Testis (tissue), 3 donors: ENCODE results near the gene IPP. TPM values are rescaled to one million over a fixed set of nuclear protein-coding genes. Genes with fewer than 3 reads are reported as not detected.

Experiments
- DNase-seq: peaks from one replicate; pipeline ENCODE4 v3.0.0-alpha.2; 2019
- H3K27ac ChIP-seq, 2 donors: fragments of 200-600 bp; sonication (generic); one replicate each; pipeline ENCODE4 v1.5.1; 2019
- H3K27me3 ChIP-seq: fragments of 200-600 bp; sonication (generic); one replicate; pipeline ENCODE4 v1.5.1; 2019
- H3K36me3 ChIP-seq: fragments of 200-600 bp; sonication (generic); one replicate; pipeline ENCODE4 v1.5.1; 2017; ENCODE audit warnings: low read depth; ENCODE audit errors: missing control alignments
- H3K4me1 ChIP-seq: fragments of 200-600 bp; sonication (generic); one replicate; pipeline ENCODE4 v1.5.1; 2019
- H3K4me3 ChIP-seq, 2 donors: fragments of 200-600 bp; sonication (generic); one replicate each; pipeline ENCODE4 v1.5.1; 2017 to 2019
- H3K9me3 ChIP-seq: fragments of 200-600 bp; sonication (generic); one replicate; pipeline ENCODE4 v1.5.1; 2017
- CTCF ChIP-seq, 3 experiments: fragments of 450-650 bp in 2 of 3; fragments of 200-600 bp in 1 of 3; sonication (generic) in 1 of 3; IDR thresholded peaks; one replicate each; pipeline ENCODE4 v1.5.1; 2016 to 2019; ENCODE audit warnings: antibody characterized with exemption in 3 of 3, mild to moderate bottlenecking in 2 of 3, moderate library complexity in 1 of 3
- POLR2A ChIP-seq: fragments of 450-650 bp; IDR thresholded peaks from one replicate; pipeline ENCODE4 v1.6.1; 2017; ENCODE audit warnings: antibody characterized with exemption, mild to moderate bottlenecking, moderate library complexity
- WGBS, 2 donors: methylation state at CpG; one replicate each; pipeline ENCODE4 v1.1.5; 2018; 5-methylcytosine and 5-hydroxymethylcytosine counted together
- intact Hi-C: fragments of 100-400 bp; cut with DNase I; formaldehyde crosslinking; loops from one replicate; pipeline ENCODE4 v1.15.1; 2023; ENCODE audit warnings: low total_unique reads
- polyA plus RNA-seq: library from polyadenylated mRNA; stranded (reverse); fragments of 350-450 nt; fragmentation: Illumina TruSeq; extraction: RNeasy Lipid Tissue Mini Kit (QIAGEN cat#74804); gene quantifications from one replicate; pipeline ENCODE4 v1.2.3, GENCODE V29; 2014; ENCODE audit warnings: low read depth, low replicate concordance; ENCODE audit not compliant: insufficient read depth
- total RNA-seq, 2 donors: library from RNA; depleted of rRNA; stranded (reverse); fragments of >200 nt; gene quantifications; one replicate each; pipeline ENCODE4 v1.2.3, GENCODE V29; 2016

IPP gene
- total and polyA plus RNA-seq, 3 donors from 2014 or later = 12.5 to 26.3 (median 20.5) TPM

GRCh38 chr1:45674478-45674877, 76.0 kb downstream of the IPP start:
- Histone ChIP-seq H3K4me1 (peaks cover 19% of the 10 kb centered on the region), H3K27me3 (no peaks in the 10 kb centered on the region)
- intact Hi-C loops = no loop called here

GRCh38 chr1:45673956-45674355, 76.5 kb downstream of the IPP start:
- Histone ChIP-seq H3K9me3 (no peaks in the 10 kb centered on the region), H3K27me3 (no peaks in the 10 kb centered on the region), H3K4me1 (peaks cover 15% of the 10 kb centered on the region), H3K36me3 (no peaks in the 10 kb centered on the region), H3K4me3 (no peak overlapping the region), H3K27ac (no peak overlapping the region)
- TF ChIP-seq POLR2A (no peak), CTCF (IDR thresholded peaks at IDR 0.05) (no peak)
- intact Hi-C loops = no loop called here
- WGBS, 2 donors = 90 to 92% methylated on average over 4 of the region's 4 CpGs
- no peak for DNase-seq

More at GRCh38 chr1:45674478-45674877, 76.0 kb downstream of the IPP start:
- no peak for DNase-seq
- Histone ChIP-seq H3K4me3 (no peak overlapping the region), H3K27ac (no peak overlapping the region), H3K9me3 (no peaks in the 10 kb centered on the region), H3K36me3 (no peaks in the 10 kb centered on the region)
- 79 to 89% methylated on average over 5 of the region's 5 CpGs for WGBS, 2 donors
- TF ChIP-seq CTCF (IDR thresholded peaks at IDR 0.05) = no peak
- TF ChIP-seq POLR2A = no peak

GRCh38 chr1:45669859-45670655, 80.4 kb downstream of the IPP start:
- no peak for TF ChIP-seq POLR2A
- TF ChIP-seq CTCF (IDR thresholded peaks at IDR 0.05) = no peak
- H3K4me3 ChIP-seq = no peak overlapping the region
- H3K27ac ChIP-seq = no peak overlapping the region
- intact Hi-C loops = no loop called here
- H3K27me3 ChIP-seq = no peaks in the 10 kb centered on the region
- H3K4me1 ChIP-seq = peaks cover 7% of the 10 kb centered on the region
- 82 to 84% methylated on average over 6 of the region's 6 CpGs for WGBS, 2 donors
- no peaks in the 10 kb centered on the region for H3K9me3 ChIP-seq
- DNase-seq = no peak
- no peaks in the 10 kb centered on the region for H3K36me3 ChIP-seq

GRCh38 chr1:45669379-45669778, 81.1 kb downstream of the IPP start:
- Histone ChIP-seq H3K27ac (no peak overlapping the region), H3K36me3 (no peaks in the 10 kb centered on the region), H3K4me1 (peaks cover 7% of the 10 kb centered on the region), H3K9me3 (no peaks in the 10 kb centered on the region), H3K4me3 (no peak overlapping the region), H3K27me3 (no peaks in the 10 kb centered on the region)
- TF ChIP-seq POLR2A = no peak
- TF ChIP-seq CTCF (IDR thresholded peaks at IDR 0.05) = no peak
- no peak for DNase-seq
- intact Hi-C loops = no loop called here
- WGBS, 2 donors = 64 to 67% methylated on average over 1 of the region's 1 CpG

GRCh38 chr1:45668526-45668925, 81.9 kb downstream of the IPP start:
- Histone ChIP-seq H3K27ac (no peak overlapping the region), H3K36me3 (no peaks in the 10 kb centered on the region), H3K4me1 (peaks cover 7% of the 10 kb centered on the region), H3K9me3 (no peaks in the 10 kb centered on the region), H3K27me3 (no peaks in the 10 kb centered on the region), H3K4me3 (no peak overlapping the region)
- 88 to 89% methylated on average over 4 of the region's 4 CpGs for WGBS, 2 donors
- TF ChIP-seq POLR2A (no peak), CTCF (IDR thresholded peaks at IDR 0.05) (no peak)
- DNase-seq = no peak
- intact Hi-C loops = no loop called here
